IMR-90 (cell line): ENCODE results near the gene NNMT.

Experiments used
- BHLHE40 ChIP-seq: fragments of 150-350 bp; IDR thresholded peaks from 2 replicates; pipeline ENCODE4 v1.6.1; 2016; ENCODE audit warnings: mild to moderate bottlenecking, low read depth, low read length
- CEBPB ChIP-seq: IDR thresholded peaks from 2 replicates; pipeline ENCODE4 v1.6.1; 2012; ENCODE audit warnings: low read depth, low read length, improper control_type of control experiment
- FOS ChIP-seq: fragments of 150-350 bp; IDR thresholded peaks from 2 replicates; pipeline ENCODE4 v1.6.1; 2016; ENCODE audit warnings: low read depth, low read length
- MAZ ChIP-seq: IDR thresholded peaks from 2 replicates; pipeline ENCODE4 v1.6.1; 2012; ENCODE audit warnings: low read depth, mild to moderate bottlenecking, low read length, improper control_type of control experiment, moderate library complexity, borderline replicate concordance
- MXI1 ChIP-seq: IDR thresholded peaks from 2 replicates; pipeline ENCODE4 v1.6.1; 2012; ENCODE audit warnings: low read depth, mild to moderate bottlenecking, low read length, moderate library complexity, borderline replicate concordance
- POLR2A ChIP-seq: IDR thresholded peaks from 2 replicates; pipeline ENCODE4 v1.6.1; 2012; ENCODE audit warnings: mild to moderate bottlenecking, low read depth, low read length
- RAD21 ChIP-seq: IDR thresholded peaks from 2 replicates; pipeline ENCODE4 v1.6.1; 2012; ENCODE audit warnings: low read length, improper control_type of control experiment
- RCOR1 ChIP-seq: IDR thresholded peaks from 2 replicates; pipeline ENCODE4 v1.6.1; 2012; ENCODE audit warnings: mild to moderate bottlenecking, low read length, improper control_type of control experiment; ENCODE audit not compliant: insufficient replicate concordance
- RFX5 ChIP-seq: IDR thresholded peaks from 2 replicates; pipeline ENCODE4 v1.8.0; 2012; ENCODE audit warnings: low read depth, mild to moderate bottlenecking, low read length, moderate library complexity
- SMC3 ChIP-seq: fragments of 150-350 bp; IDR thresholded peaks from 2 replicates; pipeline ENCODE4 v1.6.1; 2016; ENCODE audit warnings: low read depth, mild to moderate bottlenecking, antibody characterized with exemption, low read length, moderate library complexity
- TF ChIP-seq, protein P1 (sequence below): conservative IDR thresholded peaks from 2 replicates; pipeline ENCODE4 v1.5.1; 2012; ENCODE audit warnings: mild to moderate bottlenecking, low read depth, low read length, improper control_type of control experiment
- TF ChIP-seq, protein P2 (sequence below): fragments of 150-350 bp; IDR thresholded peaks from 2 replicates; pipeline ENCODE4 v1.6.1; 2016; ENCODE audit warnings: low read depth, mild to moderate bottlenecking, low read length, moderate library complexity, borderline replicate concordance

- TF ChIP-seq, protein P1, sequence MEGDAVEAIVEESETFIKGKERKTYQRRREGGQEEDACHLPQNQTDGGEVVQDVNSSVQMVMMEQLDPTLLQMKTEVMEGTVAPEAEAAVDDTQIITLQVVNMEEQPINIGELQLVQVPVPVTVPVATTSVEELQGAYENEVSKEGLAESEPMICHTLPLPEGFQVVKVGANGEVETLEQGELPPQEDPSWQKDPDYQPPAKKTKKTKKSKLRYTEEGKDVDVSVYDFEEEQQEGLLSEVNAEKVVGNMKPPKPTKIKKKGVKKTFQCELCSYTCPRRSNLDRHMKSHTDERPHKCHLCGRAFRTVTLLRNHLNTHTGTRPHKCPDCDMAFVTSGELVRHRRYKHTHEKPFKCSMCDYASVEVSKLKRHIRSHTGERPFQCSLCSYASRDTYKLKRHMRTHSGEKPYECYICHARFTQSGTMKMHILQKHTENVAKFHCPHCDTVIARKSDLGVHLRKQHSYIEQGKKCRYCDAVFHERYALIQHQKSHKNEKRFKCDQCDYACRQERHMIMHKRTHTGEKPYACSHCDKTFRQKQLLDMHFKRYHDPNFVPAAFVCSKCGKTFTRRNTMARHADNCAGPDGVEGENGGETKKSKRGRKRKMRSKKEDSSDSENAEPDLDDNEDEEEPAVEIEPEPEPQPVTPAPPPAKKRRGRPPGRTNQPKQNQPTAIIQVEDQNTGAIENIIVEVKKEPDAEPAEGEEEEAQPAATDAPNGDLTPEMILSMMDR, result no peak
- no peak for TF ChIP-seq POLR2A
- no peak for TF ChIP-seq RFX5
- TF ChIP-seq FOS, result no peak
- TF ChIP-seq CEBPB, result no peak
- TF ChIP-seq MAZ, result no peak
- TF ChIP-seq SMC3, result no peak
- no peak for TF ChIP-seq MXI1
- no peak for TF ChIP-seq RAD21
- TF ChIP-seq, protein P2, sequence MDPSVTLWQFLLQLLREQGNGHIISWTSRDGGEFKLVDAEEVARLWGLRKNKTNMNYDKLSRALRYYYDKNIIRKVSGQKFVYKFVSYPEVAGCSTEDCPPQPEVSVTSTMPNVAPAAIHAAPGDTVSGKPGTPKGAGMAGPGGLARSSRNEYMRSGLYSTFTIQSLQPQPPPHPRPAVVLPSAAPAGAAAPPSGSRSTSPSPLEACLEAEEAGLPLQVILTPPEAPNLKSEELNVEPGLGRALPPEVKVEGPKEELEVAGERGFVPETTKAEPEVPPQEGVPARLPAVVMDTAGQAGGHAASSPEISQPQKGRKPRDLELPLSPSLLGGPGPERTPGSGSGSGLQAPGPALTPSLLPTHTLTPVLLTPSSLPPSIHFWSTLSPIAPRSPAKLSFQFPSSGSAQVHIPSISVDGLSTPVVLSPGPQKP, result no peak
- no peak for TF ChIP-seq BHLHE40
- TF ChIP-seq RCOR1, result no peak
Observed at GRCh38 chr11:114250180-114250579, 46.0 kb upstream of the NNMT start.
